AG10803 (cell line): ENCODE data around the gene HTD2.

Experiments used
- DNase-seq: peaks from one replicate; pipeline ENCODE4 v3.0.0; 2010; ENCODE audit warnings: low read depth
- H3K4me3 ChIP-seq: 2 replicates; pipeline ENCODE4 v1.5.1; 2011; ENCODE audit warnings: mild to moderate bottlenecking, low read length, control low read depth
- CTCF ChIP-seq: conservative IDR thresholded peaks from 2 replicates; pipeline ENCODE4 v1.5.1; 2011; ENCODE audit warnings: mild to moderate bottlenecking, low read length, control low read depth, inconsistent platforms

HTD2 gene

GRCh38 chr3:58325525-58325992 lies 19.2 kb downstream of the HTD2 start:
- H3K4me3 ChIP-seq = no peak overlapping the region
- TF ChIP-seq CTCF = no peak
- no peak for DNase-seq

- TF ChIP-seq CTCF = no peak
- no peak for DNase-seq
- no peak overlapping the region for H3K4me3 ChIP-seq
Measured at GRCh38 chr3:58326267-58326900, 20.1 kb downstream of the HTD2 start.

- H3K4me3 ChIP-seq = no peak overlapping the region
- TF ChIP-seq CTCF = no peak
- no peak for DNase-seq
Measured at GRCh38 chr3:58329150-58329921, 23.0 kb downstream of the HTD2 start.

- no peak overlapping the region for H3K4me3 ChIP-seq
- TF ChIP-seq CTCF = no peak
- no peak for DNase-seq
Measured at GRCh38 chr3:58329922-58330413, 23.6 kb downstream of the HTD2 start.

- no peak overlapping the region for H3K4me3 ChIP-seq
- no peak for DNase-seq
- no peak for TF ChIP-seq CTCF
Measured at GRCh38 chr3:58331593-58332152, 25.4 kb downstream of the HTD2 start.

GRCh38 chr3:58332575-58333188 lies 26.4 kb downstream of the HTD2 start, which contains the start of gene PXK:
Gene PXK (plus strand): TSS chr3:58332892. CDS start chr3:58332989, 97 bp downstream.
- peak within 1 kb of the TSS; percentile 92 for H3K4me3 ChIP-seq
- no peak; the same call in 1 of the 2 replicates for TF ChIP-seq CTCF
- DNase-seq = peak; percentile 86
